Activated B cell treated with CpG ODN at 0.5 μM for 24 hours (primary cell): ENCODE measurements around the gene SLC1A7. TPM values are rescaled to one million over a fixed set of nuclear protein-coding genes. Genes with fewer than 3 reads are reported as not detected.

Experiments
- ATAC-seq: fragments of 200-7000 bp; cut with Tn5 transposase; one replicate; pipeline ENCODE4 v1.10.0; 2021; ENCODE audit warnings: low read depth, mild to moderate bottlenecking, moderate library complexity
- CTCF ChIA-PET: fragments of 350-600 bp; sonication (Branson Sonifier 250); formaldehyde crosslinking; loops from one replicate; lab custom pipeline; 2021; ENCODE audit warnings: antibody characterized with exemption; lab: Charles Lee
- POLR2A ChIA-PET: fragments of 350-600 bp; sonication (Branson Sonifier 250); formaldehyde crosslinking; loops from one replicate; lab custom pipeline; 2021; ENCODE audit warnings: antibody characterized with exemption; lab: Charles Lee
- DNase-seq: peaks from one replicate; pipeline ENCODE4 v3.0.0; 2022
- H3K27ac Mint-ChIP-seq: one replicate; pipeline ENCODE4 v1.8.0; 2020; ENCODE audit warnings: mixed read lengths
- H3K27me3 Mint-ChIP-seq: one replicate; pipeline ENCODE4 v1.8.0; 2021; ENCODE audit warnings: mixed read lengths
- H3K36me3 Mint-ChIP-seq: one replicate; pipeline ENCODE4 v1.8.0; 2021; ENCODE audit warnings: low read depth, mixed read lengths
- H3K4me1 Mint-ChIP-seq: one replicate; pipeline ENCODE4 v1.8.0; 2021; ENCODE audit warnings: mixed read lengths
- H3K4me3 Mint-ChIP-seq: one replicate; pipeline ENCODE4 v1.8.0; 2020; ENCODE audit warnings: mild to moderate bottlenecking, mixed read lengths
- H3K9me3 Mint-ChIP-seq: one replicate; pipeline ENCODE4 v1.8.0; 2020; ENCODE audit warnings: mixed read lengths
- CTCF ChIP-seq: fragments of 200-600 bp; IDR thresholded peaks from one replicate; pipeline ENCODE4 v1.8.0; 2022; ENCODE audit warnings: antibody characterized with exemption, mild to moderate bottlenecking
- intact Hi-C: fragments of 100-400 bp; cut with micrococcal nuclease; formaldehyde crosslinking; loops from one replicate; pipeline ENCODE4 v1.15.1; 2024
- total RNA-seq: library from RNA; stranded (reverse); gene quantifications from 2 replicates; pipeline ENCODE4 v1.2.3, GENCODE V29; 2022

The SLC1A7 gene
- total RNA-seq, 1 donor from 2014 or later: not detected

DNA sequence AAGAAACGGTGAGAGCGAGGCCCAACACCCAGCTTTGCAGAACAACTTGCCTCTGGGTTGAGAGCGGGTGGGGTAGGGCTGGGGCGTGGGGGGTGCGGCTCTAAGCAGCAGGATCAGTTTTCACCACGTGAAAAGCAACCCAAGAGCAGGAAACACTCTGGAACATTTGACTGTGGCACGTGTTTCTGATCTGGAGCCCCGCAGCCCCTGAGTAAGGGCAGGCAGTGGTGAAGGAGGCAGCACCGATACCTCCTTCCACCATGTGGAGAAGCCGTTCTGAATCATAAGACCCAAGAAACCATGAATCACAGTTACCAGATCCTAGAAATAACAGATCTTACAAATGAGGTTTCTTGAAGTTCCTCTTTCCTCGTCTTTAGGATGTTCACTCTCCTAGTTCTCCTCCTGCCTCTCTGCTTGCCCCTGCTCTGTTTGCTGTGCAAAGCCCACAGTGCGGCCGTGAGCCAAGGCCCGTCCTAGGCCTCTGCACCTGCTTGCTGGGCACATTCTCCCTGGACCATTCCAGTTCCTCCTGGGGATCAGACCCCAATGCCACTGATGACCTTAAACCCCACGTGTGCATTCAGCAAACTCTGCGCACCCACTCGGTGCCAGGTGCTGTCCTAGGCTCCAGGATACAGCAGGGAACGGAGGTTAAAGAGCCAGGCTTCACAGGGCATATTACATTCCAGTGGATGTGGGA, 31.9 kb downstream of the SLC1A7 start:
- DNase-seq (no peak), ATAC-seq (no peak)
- Mint-ChIP-seq H3K27ac (no peak overlapping the region), H3K27me3 (peaks cover 3% of the 10 kb centered on the region), H3K36me3 (no peaks in the 10 kb centered on the region), H3K4me1 (no peaks in the 10 kb centered on the region), H3K9me3 (no peaks in the 10 kb centered on the region), H3K4me3 (no peak overlapping the region)
- ChIA-PET CTCF (no interaction called here), POLR2A (no interaction called here)
- no peak for TF ChIP-seq CTCF
- intact Hi-C loops: no loop called here

GRCh38 chr1:53108646-53109580, 33.5 kb downstream of the SLC1A7 start:
- Mint-ChIP-seq H3K27me3 (peaks cover 3% of the 10 kb centered on the region), H3K4me3 (no peak overlapping the region), H3K9me3 (no peaks in the 10 kb centered on the region), H3K27ac (no peak overlapping the region), H3K4me1 (no peaks in the 10 kb centered on the region), H3K36me3 (no peaks in the 10 kb centered on the region)
- ChIA-PET CTCF (no interaction called here), POLR2A (no interaction called here)
- ATAC-seq (no peak), DNase-seq (no peak)
- no peak for TF ChIP-seq CTCF
- intact Hi-C loops: no loop called here

GRCh38 chr1:53107570-53108322, 34.7 kb downstream of the SLC1A7 start:
- Mint-ChIP-seq H3K36me3 (no peaks in the 10 kb centered on the region), H3K9me3 (no peaks in the 10 kb centered on the region), H3K27me3 (peaks cover 3% of the 10 kb centered on the region), H3K27ac (no peak overlapping the region), H3K4me3 (no peak overlapping the region), H3K4me1 (no peaks in the 10 kb centered on the region)
- ChIA-PET POLR2A (no interaction called here), CTCF (no interaction called here)
- DNase-seq (no peak), ATAC-seq (no peak)
- no peak for TF ChIP-seq CTCF
- intact Hi-C loops: no loop called here

DNA sequence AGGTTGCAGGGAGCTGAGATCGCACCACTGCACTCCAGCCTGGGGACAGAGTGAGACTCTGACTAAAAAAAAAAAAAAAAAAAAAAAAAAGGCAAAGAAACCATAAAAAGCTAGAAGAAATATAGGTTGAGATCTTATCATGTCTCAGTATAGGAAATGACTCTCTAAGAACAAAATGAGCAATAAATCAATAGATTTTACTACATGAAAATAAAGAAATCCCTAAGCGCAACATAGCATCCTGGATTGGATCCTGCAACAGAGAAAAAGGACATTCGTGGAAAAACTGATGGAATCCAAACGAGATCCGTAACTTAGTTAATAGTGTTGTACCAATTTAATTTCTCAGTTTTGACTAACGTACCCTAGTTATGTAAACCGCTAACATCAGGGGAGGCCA, 35.3 kb downstream of the SLC1A7 start:
- Mint-ChIP-seq H3K9me3 (no peaks in the 10 kb centered on the region), H3K27ac (no peak overlapping the region), H3K36me3 (no peaks in the 10 kb centered on the region), H3K27me3 (peaks cover 3% of the 10 kb centered on the region), H3K4me1 (no peaks in the 10 kb centered on the region), H3K4me3 (no peak overlapping the region)
- no peak for ATAC-seq
- no peak for DNase-seq
- ChIA-PET CTCF (no interaction called here), POLR2A (no interaction called here)
- TF ChIP-seq CTCF: no peak
- intact Hi-C loops: no loop called here
